K562 (cell line): Measurements from ENCODE around the gene CYS1. TPM values are rescaled to one million over a fixed set of nuclear protein-coding genes. Genes with fewer than 3 reads are reported as not detected.

Source experiments
- BCLAF1 ChIP-seq, 2 experiments: fragments of 450-650 bp in 1 of 2; IDR thresholded peaks; 2 replicates each; pipeline ENCODE4 v1.6.1; 2011 to 2017; ENCODE audit warnings: low read depth in 2 of 2, antibody characterized with exemption in 1 of 2, borderline replicate concordance in 1 of 2, low read length in 1 of 2, mild to moderate bottlenecking in 1 of 2, mixed read lengths in 1 of 2; ENCODE audit not compliant: control insufficient read depth in 1 of 2
- CREBBP ChIP-seq: IDR thresholded peaks from one replicate; pipeline ENCODE4 v1.6.1; 2012; ENCODE audit warnings: low read depth, mild to moderate bottlenecking, control low read depth, inconsistent platforms, low read length
- CSDE1 ChIP-seq, 2 experiments: fragments of 450-650 bp; IDR thresholded peaks; 2 replicates each; pipeline ENCODE4 v1.6.1; 2016; ENCODE audit warnings: mild to moderate bottlenecking in 1 of 2
- MAFF ChIP-seq: IDR thresholded peaks from 2 replicates; pipeline ENCODE4 v1.6.1; 2012; ENCODE audit warnings: low read length, improper control_type of control experiment
- PHF8 ChIP-seq: fragments of 200-600 bp; sonication (generic); IDR thresholded peaks from 2 replicates; pipeline ENCODE4 v1.6.1; 2012; ENCODE audit warnings: mixed run types, mild to moderate bottlenecking, inconsistent platforms, low read length, moderate library complexity, borderline replicate concordance
- POLR2G ChIP-seq: fragments of 200-400 bp; formaldehyde crosslinking; IDR thresholded peaks from 2 replicates; pipeline ENCODE4 v1.6.1; 2017; ENCODE audit warnings: low read depth, mild to moderate bottlenecking, antibody characterized with exemption, low read length, moderate library complexity
- SRSF3 ChIP-seq: fragments of 200-400 bp; formaldehyde crosslinking; IDR thresholded peaks from 2 replicates; pipeline ENCODE4 v1.6.1; 2016; ENCODE audit warnings: mild to moderate bottlenecking, low read length, moderate library complexity; ENCODE audit not compliant: insufficient read depth
- TAF9B ChIP-seq: fragments of 450-650 bp; IDR thresholded peaks from 2 replicates; pipeline ENCODE4 v1.6.1; 2018; ENCODE audit warnings: mild to moderate bottlenecking; ENCODE audit not compliant: partially characterized antibody
- TOE1 ChIP-seq, 2 experiments: fragments of 450-650 bp in 1 of 2; sonication (generic) in 1 of 2; formaldehyde crosslinking in 1 of 2; IDR thresholded peaks; 2 replicates each; pipeline versions ENCODE4 v1.7.1 to v1.8.0; 2016 to 2022; ENCODE audit warnings: borderline replicate concordance in 2 of 2, mild to moderate bottlenecking in 2 of 2, antibody characterized with exemption in 1 of 2, inconsistent platforms in 1 of 2, low read depth in 1 of 2, missing genetic modification reagents in 1 of 2, moderate library complexity in 1 of 2
- ZFX ChIP-seq: sonication (generic); formaldehyde crosslinking; IDR thresholded peaks from 2 replicates; pipeline ENCODE4 v1.8.0; 2022; ENCODE audit warnings: mild to moderate bottlenecking, missing genetic modification reagents, moderate library complexity
- ZNF232 ChIP-seq: sonication (generic); formaldehyde crosslinking; IDR thresholded peaks from 2 replicates; pipeline ENCODE4 v1.8.0; 2022; ENCODE audit warnings: mild to moderate bottlenecking, missing genetic modification reagents
- ZNF408 ChIP-seq: fragments of 250-450 bp; sonication (Bioruptor Pico); IDR thresholded peaks from 2 replicates; pipeline ENCODE4 v1.4.0; 2020; ENCODE audit warnings: low read depth, mild to moderate bottlenecking, moderate library complexity
- ZSCAN32 ChIP-seq: fragments of 450-650 bp; formaldehyde crosslinking; IDR thresholded peaks from 2 replicates; pipeline ENCODE4 v1.4.0; 2020; ENCODE audit warnings: mild to moderate bottlenecking, moderate library complexity
- polyA plus RNA-seq, 8 experiments: library from polyadenylated mRNA; depleted of rRNA in 4 of 8; stranded (reverse) in 5 of 8; unstranded in 3 of 8; fragments of >200 nt; fragmentation: Nextera tagmentation in 2 of 8; fragmentation: Illumina TruSeq in 1 of 8; extraction: Ambion mirVana in 2 of 8; extraction: Trizol in 1 of 8; gene quantifications; 2 replicates each; pipeline versions ENCODE4 v1.2.1 to v1.2.3, GENCODE V29; 2011 to 2014; ENCODE audit warnings: inconsistent platforms in 1 of 8, missing spikeins in 1 of 8
- total RNA-seq, 7 experiments: library from RNA; depleted of rRNA in 6 of 7; stranded (reverse); fragments of >200 nt in 6 of 7; fragmentation: Illumina TruSeq in 2 of 7; extraction: Trizol in 2 of 7; gene quantifications; 2 replicates each; pipeline versions ENCODE4 v1.2.1 to v1.2.3, GENCODE V29; 2011 to 2021; ENCODE audit warnings: low replicate concordance in 1 of 7
- TF ChIP-seq, protein P1 (sequence below): sonication (generic); formaldehyde crosslinking; IDR thresholded peaks from 2 replicates; pipeline ENCODE4 v1.8.1; 2023; ENCODE audit warnings: mild to moderate bottlenecking, missing genetic modification reagents

CYS1 gene
- total and polyA plus RNA-seq, 9 of the 15 experiments (the other 6 are each of a cell fraction or from before 2014, with no cell fraction given): 0.11 to 0.13 TPM; not detected in 7

GRCh38 chr2:10120158-10120876 lies 40.1 kb upstream of the CYS1 start (continued):
- TF ChIP-seq SRSF3 (no peak), BCLAF1 (IDR thresholded peaks at IDR 0.05; ENCODE audit: borderline replicate concordance in 1 of 2, control insufficient read depth in 1 of 2, low read depth in 2 of 2, low read length in 1 of 2) (0 out of 4 replicates have a peak, but pooled peaks of 1 of the 2 experiments have one; percentile 11), ZNF232 (CRISPR knock-in tag) (peak; percentile 76), TAF9B (peak; percentile 72), ZSCAN32 (CRISPR knock-in tag) (peak; percentile 83), ZNF408 (CRISPR knock-in tag) (no peak), CREBBP (no peak), PHF8 (peak; percentile 86; the same call in 1 of the 2 replicates), ZFX (CRISPR knock-in tag) (peak; percentile 79), MAFF (peak; percentile 39; the same call in 1 of the 2 replicates), CSDE1 (IDR thresholded peaks at IDR 0.05) (no peak), TOE1 (IDR thresholded peaks at IDR 0.05; ENCODE audit: borderline replicate concordance) (peak; percentile 14), TOE1 (CRISPR knock-in tag; IDR thresholded peaks at IDR 0.05; ENCODE audit: borderline replicate concordance, low read depth) (no peak), POLR2G (peak; percentile 98)
- TF ChIP-seq, protein P1, sequence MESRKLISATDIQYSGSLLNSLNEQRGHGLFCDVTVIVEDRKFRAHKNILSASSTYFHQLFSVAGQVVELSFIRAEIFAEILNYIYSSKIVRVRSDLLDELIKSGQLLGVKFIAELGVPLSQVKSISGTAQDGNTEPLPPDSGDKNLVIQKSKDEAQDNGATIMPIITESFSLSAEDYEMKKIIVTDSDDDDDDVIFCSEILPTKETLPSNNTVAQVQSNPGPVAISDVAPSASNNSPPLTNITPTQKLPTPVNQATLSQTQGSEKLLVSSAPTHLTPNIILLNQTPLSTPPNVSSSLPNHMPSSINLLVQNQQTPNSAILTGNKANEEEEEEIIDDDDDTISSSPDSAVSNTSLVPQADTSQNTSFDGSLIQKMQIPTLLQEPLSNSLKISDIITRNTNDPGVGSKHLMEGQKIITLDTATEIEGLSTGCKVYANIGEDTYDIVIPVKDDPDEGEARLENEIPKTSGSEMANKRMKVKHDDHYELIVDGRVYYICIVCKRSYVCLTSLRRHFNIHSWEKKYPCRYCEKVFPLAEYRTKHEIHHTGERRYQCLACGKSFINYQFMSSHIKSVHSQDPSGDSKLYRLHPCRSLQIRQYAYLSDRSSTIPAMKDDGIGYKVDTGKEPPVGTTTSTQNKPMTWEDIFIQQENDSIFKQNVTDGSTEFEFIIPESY (CRISPR knock-in tag): peak; percentile 71; the same call in 1 of the 2 replicates
